NCI-H526 treated with DMSO at 0.1 percent for 48 hours (cell line): ENCODE data around the gene ZNF862.

ENCODE experiments used
- DNase-seq: peaks from one replicate; lab custom pipeline; 2025; lab: John Stamatoyannopoulos, UW

The ZNF862 gene

DNA sequence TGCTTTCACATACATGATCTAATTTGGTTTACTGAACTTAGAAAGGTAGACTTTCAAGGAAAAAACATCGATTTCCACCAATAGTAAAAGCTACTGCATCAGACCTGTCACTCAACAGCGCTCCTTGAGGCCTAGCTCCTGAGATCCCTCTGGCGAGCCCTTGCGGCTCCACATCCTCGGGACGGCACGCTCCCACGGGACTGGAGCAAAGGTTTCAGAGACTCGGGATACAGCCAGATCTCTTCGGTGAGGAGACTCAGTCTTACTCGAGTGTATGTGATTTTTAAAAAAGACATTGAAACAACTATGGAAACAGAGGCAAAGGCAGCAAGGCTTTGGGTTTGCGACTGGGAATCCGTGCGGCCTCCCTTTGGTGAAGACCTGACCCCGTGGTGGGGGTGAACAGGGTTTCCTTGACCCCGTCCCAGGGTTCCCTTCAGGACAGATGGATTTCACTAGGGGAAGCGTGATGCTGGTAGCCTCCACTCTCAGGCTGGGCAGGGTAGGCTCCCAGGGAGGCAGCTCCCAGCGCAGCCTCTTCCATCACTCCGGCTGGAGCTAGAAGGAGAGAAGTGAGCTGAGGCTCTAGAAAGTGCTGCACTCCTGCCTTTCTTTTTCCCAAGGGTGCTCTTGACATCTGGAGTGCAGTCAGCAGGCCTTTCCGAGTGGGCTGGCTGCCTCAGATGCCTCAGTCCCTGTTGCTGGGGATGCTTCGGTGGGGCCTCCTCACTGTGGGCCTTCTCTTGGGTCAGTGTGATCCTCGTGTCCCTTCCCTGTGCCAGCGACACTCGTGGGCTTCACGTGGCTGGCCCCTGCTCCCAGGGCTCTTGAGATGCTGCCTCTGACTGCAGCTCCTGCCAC lies 29.8 kb downstream of the ZNF862 start:
- DNase-seq = no peak

GRCh38 chr7:149868623-149869290 lies 30.6 kb downstream of the ZNF862 start:
- no peak for DNase-seq

DNA sequence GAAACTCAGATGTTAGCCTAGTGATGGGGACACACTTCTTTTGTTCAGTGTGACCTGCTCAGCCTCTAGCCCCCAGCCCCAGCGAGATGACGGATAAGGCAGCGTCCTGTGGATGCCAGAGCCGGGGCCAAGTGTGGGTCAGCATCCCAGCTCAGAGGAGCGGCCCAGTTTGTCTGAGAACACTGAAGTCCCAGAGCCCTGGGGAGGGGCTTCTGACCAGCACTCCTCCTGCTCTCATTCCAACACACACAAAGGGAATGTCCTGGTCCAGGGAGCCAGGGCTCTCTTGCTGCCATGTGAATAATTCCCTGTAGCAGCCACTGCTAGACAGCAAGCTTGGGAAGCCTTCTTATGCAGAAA lies 31.1 kb downstream of the ZNF862 start:
- DNase-seq = no peak

DNA sequence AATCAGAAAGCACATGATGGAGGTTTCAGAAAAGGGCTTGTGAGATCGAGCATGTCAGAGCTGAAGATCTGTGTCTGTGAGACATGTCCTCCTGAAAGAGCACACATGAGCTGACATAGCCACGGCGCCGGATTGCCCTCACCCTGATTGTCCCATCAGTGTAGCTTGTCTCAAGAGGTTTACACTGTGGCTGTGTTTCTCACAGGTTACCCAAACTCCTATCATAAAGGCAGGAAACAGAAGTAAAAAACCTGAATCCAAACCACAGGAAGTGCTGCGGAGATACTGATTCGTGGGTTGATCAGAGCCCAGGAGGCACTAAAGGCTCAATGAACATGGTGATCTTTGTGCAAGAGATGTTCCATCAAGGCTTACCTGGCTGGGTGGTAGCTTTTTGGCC lies 31.7 kb downstream of the ZNF862 start:
- no peak for DNase-seq

DNA sequence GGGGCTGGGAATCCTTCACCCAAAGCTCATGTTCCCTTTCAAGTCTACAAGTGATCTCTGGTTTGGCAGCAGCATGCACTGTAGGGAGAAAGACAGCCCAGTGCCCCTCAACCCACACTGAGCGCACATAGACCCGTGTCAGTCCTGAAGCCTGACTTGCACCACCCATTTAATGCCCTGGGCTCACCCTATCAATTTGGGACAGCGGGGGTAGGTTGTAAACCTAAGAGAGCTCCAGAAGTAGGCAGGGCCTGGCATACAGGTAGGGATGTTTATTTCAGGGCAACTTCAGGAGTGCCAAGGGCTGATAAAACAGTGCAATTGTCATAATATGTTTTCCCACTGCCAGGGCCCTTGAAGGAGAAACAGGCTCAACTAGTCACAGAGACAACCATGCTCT lies 32.1 kb downstream of the ZNF862 start:
- no peak for DNase-seq

DNA sequence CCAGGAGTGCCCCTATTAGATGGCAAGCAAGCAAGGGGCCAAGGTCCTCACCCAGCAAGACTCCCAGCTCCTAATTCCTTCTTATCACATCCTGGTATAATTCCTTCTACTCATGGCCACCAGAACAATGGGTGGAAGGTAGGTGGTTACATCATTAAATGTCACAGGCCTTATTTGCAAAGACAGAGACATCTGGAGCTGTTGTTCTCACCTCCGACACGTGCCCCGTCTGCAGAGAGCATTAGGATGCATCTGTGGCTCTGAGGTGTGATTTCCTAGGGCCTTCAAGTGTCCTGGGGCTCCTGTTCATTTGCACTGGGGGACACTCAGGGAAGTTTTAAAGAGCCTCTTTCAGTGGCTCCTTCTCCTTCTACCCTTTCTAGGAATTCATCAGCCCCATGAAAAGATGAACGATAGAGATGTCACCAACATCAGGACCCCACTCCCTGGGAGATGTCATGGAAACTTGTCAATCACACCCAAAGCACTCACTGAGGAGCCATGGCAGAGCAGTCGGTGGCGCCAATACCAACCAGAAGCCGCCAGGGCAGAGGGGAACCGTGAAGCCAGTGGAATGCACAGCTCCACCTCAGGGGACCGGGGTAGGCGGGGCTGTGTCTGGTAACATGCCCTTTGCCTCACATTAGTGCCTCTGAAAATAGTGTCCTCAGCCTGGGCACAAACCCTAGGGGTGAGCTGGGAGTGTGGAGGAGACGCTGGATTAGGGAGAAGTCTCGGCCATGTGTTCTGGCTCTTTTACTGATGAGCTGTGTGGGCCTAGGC lies 32.7 kb downstream of the ZNF862 start:
- DNase-seq = no peak

DNA sequence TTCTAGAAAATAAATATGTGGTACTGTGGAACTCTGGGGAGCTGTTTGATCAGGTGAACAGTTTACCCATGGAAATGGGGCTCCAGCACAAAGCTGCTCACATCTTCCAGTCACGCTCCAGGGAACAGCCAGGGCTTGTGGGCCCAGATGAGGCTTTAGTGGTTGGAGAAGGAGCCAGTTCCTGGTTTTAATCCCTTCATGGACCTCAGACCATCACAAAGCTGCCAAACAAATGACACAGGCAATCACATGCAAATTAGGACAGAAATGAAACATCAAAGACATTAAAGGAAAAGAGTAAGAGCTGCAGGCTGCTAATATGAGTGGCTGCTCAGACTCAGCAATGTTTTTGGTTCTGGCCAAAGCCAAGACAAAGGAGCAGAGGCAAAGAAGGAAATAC lies 33.4 kb downstream of the ZNF862 start:
- peak; percentile 98 for DNase-seq

DNA sequence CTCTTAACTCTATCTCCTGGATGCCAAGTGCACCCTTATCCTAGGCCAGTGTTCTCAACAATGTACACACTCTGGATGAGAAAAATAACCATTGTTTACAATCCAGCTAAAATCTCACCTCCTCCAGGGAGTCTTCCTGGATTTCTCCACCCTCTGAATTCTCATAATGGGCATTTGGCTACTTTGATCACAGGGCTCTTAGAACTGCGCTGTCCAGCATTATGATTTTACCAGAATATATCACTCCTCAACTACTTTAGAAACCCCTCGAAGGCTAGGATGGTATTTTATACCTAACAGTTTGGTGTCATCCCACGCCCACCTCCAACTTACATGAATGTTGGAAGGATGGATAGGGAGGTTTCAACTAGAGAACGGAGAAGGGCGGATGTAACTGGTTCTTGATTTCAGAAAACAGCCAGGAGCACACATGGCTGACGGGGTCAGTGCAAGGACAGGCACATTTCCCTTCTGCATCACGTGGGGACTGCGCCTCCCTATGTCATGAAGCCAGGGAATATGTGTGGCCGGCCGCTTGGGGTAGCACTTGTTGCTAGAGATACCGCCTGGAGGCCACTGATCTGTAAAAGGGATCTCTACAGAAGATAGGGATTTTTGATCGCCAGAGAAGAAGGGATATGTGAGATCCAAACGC lies 34.4 kb downstream of the ZNF862 start:
- DNase-seq = peak; percentile 77

- DNase-seq = peak; percentile 97
Observed at GRCh38 chr7:149873074-149873969, 35.1 kb downstream of the ZNF862 start, which contains the start of gene ATP6V0E2. Gene ATP6V0E2 (plus strand): TSS chr7:149873969. CDS start chr7:149874066, 97 bp downstream.

DNA sequence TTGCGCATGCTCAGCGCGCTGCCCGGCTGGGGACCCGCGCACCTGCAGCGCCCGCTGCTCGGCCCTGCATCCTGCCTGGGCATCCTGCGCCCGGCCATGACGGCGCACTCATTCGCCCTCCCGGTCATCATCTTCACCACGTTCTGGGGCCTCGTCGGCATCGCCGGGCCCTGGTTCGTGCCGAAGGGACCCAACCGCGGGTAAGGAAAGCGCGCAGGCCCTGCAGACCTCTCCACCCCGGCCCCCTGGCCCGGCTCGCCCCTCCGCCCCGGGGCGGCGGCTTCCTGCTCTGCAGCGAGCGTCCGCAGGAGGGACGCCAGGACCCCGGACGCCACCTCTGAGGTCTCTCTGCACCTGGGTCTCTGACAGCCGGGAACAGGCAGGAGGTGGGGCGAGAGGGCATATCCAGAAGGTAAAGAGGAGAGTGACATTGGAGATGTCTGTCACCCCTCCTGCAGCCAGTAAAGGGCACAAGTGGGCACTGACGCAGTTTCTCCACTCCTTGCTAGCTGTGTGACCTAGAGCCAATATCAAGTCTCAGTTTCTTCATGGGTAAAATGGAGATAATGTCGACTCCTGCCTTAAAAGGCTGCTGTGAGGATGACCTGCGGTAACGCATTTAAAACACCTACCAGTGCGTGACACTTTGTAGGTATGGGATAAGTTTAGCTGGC lies 35.9 kb downstream of the ZNF862 start:
- no peak for DNase-seq

GRCh38 chr7:149874644-149875028 lies 36.5 kb downstream of the ZNF862 start:
- no peak for DNase-seq

DNA sequence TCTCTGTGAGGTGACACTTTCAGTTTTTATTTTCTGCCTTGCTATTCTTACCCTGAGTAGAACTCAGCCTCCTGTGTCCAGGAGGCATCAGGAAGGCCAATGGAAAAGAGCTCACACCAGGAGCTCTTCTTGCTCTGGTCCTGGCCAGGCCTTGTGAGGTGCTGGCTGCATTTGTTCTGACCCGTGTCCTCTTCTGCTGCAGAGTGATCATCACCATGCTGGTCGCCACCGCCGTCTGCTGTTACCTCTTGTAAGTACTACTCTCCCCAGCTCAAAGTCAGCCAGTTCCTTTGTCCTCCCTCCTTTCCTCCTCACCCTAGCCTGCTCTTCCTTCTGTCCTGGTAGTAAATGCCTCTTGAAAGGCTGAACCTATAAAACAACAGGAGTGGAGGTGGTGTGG lies 37.2 kb downstream of the ZNF862 start:
- DNase-seq = no peak

GRCh38 chr7:149877890-149878522 lies 39.8 kb downstream of the ZNF862 start:
- no peak for DNase-seq

- no peak for DNase-seq
Observed at GRCh38 chr7:149878523-149878921, 40.3 kb downstream of the ZNF862 start.

- DNase-seq = no peak
Observed at GRCh38 chr7:149879271-149879743, 41.1 kb downstream of the ZNF862 start.

DNA sequence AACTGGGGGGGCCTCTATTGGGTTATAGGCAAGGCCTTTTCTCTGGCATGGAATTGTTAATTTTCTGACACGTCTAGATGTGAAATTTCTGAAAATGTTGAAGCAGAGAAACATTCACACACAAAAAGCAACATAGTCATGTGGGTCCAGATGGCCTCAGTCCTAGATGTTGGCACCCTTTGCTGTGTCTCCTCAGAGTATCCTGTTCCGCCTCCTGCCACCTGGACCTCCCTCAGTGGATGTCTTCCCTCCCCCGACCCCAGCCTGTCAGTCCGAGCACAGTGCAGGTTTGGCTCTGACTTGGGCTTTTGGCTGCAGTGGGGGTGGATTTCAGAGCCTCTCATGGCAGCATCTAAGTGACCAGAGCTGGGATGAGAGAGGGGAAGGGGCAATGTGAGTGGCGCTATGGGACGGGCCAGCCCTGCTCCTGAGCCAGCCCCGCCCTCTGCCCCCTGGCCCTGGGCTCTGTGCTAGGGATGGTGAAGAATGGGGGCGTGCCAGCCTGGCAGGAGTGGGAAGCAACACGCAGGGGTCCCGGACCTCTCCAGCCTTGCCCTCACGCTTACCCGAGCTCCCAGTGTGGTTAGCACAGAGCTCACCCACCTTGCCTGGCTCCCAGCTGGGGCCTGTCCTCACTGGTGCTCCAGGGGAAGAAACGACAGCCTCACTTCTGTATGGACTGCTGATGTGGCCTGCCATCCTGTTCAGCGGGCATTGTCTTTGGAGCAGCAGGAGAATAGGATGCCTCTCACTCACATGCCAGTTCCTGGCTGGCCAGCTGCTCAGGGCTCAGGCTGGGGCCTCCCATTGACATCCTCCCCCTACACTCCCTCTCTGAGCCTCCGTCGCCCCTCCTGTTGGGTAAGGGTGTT lies 41.8 kb downstream of the ZNF862 start:
- DNase-seq = no peak

- DNase-seq = no peak
Observed at GRCh38 chr7:149880638-149881311, 42.6 kb downstream of the ZNF862 start.
